GM19023 (cell line): ENCODE results near the gene CD160.
"Not testable (repeated sequence)": the region's sequence is repeated elsewhere in the genome, so short reads cannot be mapped to it uniquely, and the experiment has no call there.

Experiments used
- ATAC-seq: cut with Tn5 transposase; IDR thresholded peaks from one replicate; pipeline ENCODE4 v1.9.1; 2021; ENCODE audit warnings: mild to moderate bottlenecking, moderate library complexity; ENCODE audit not compliant: unreplicated experiment

CD160 gene

DNA sequence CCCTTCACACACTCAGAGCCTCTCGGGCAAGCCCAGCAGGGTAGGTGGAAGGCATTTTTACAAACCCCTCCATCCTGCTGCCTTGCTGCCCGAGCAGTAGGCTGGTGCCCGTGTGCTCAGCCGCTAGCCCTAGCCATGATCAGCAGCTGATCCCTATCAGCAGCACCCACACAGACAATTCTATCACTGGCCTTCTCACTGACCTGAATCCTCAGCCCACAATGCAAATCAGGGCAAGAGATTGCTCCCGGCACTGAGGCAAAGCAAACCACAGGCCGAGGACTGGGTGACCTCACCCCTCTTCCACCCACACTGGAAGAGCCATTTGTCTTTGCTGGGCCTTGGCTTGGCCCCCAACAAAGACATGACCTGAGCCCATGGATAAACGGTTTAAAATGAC, 11.2 kb upstream of the CD160 start:
- ATAC-seq = peak; percentile 52

DNA sequence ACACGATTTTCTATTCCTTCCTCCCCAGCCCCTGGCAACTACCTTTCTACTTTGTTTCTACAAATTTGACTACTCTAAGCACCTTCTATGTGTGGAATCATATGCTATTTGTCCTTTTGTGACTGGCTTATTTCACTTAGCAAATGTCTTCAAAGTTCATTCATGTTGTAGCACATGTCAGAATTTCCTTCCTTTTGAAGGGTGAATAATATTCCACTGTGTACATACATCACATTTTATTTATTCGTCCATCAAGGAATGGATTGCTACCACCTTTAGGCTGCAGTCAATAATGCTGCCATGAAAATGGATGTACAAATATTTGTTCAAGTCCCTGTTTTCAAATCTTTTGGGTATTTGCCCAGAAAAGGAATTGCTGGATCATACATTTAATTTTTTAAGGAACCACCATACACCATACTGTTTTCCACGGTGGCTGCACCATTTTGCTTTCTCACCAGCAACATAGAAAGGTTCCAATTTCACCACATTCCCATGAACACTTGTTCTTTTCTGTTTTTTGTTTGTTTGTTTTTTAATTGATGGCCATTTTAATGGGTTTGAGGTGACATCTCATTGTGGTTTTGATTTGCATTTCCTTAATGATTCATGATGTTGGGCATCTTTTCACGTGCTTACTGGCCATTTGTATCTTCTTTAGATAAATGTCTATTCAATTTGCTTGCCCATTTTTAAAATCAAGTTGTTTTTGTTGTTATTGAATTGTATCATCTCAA, 8.8 kb upstream of the CD160 start:
- no peak for ATAC-seq

DNA sequence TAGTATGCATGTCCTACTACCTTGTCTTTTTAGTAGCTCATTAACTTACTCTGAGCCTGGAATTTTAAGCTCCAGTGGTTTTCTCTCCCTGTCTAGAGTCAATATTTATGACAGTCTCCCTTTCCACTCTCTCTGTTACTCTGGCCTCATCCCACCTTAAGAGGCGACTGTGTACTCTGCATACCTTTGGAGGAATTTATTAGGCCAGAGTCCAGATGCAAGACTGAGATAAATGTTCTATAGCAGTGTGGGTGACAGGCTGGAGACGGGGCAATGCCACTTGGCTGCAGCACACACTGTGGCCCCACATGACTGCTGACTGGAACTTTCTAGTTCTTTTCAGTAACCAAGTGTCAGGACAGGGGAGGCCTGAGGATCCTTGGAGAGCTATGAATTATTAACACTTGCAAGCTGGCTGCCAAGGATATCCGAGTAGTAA, 8.1 kb upstream of the CD160 start:
- no peak for ATAC-seq

- ATAC-seq = no peak
These were observed 4.7 kb upstream of the CD160 start for GRCh38 chr1:145714524-145715111.

GRCh38 chr1:145716641-145717345, 2.5 kb upstream of the CD160 start:
- no peak for ATAC-seq

- ATAC-seq = no peak
These were observed 1.5 kb upstream of the CD160 start for GRCh38 chr1:145717833-145718232.

- not testable (repeated sequence) for ATAC-seq
These were observed 834 bp upstream of the CD160 start for GRCh38 chr1:145718465-145718864.

GRCh38 chr1:145720556-145720877, 1.2 kb downstream of the CD160 start:
- no peak for ATAC-seq

GRCh38 chr1:145720878-145721671, 1.8 kb downstream of the CD160 start:
- no peak for ATAC-seq

GRCh38 chr1:145726193-145726592, 6.9 kb downstream of the CD160 start:
- not testable (repeated sequence) for ATAC-seq

DNA sequence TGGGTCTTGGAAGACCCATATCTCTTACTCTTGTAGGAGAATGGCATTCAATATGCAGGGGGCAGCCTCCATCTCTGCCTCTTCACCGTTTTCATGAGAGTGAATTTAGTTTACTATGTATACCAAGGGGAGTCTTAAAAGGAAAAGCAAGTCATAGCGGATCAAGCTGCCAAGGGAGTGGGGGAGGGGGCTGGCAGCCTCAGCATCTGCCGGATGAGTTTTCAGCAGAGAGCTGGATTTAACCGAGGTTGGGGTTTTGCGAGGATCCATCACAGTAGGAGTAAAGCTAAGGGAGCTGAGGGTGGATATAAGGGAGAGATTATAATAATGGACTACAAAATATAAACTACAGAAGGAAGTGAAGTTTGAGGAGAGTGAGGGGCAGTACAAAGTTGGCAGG, 9.9 kb downstream of the CD160 start:
- ATAC-seq = no peak

GRCh38 chr1:145729666-145730436, 10.6 kb downstream of the CD160 start:
- ATAC-seq = no peak

GRCh38 chr1:145730467-145730866, 11.2 kb downstream of the CD160 start:
- ATAC-seq = no peak

DNA sequence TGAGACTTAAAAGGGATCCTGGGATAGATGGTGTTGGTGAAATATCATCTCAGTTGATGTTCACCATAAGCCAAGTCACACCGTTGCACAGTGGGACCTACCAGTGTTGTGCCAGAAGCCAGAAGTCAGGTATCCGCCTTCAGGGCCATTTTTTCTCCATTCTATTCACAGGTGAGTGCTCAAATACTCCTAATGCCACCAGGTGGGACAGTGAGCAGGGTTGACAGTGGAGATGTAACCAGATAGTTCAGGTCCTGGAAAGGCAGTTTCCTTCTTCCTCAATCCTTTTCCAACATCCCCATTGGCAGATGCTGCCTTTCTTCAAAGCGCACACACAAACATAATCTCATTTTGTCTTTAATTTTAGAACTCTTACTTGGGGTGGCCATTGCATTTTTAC, 11.6 kb downstream of the CD160 start:
- ATAC-seq = no peak

DNA sequence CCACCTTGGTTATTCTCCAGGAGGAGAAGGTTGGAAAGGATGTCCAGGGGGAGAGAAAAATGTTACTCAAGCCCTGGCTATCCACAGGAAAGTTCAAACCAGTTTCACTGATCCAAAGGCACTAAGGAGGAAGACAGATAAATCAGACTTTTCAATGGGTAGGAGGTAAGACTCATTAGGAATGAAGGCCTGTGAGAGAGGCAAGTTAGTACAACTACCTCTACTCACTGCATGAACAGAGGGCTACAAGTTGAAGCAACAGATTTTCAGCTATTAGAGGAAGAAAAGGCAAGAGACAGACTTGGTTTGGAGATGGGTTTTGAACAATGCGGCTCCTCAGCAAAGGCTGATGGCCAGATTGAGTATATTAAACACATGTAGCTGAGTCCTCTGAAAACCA, 16.9 kb downstream of the CD160 start:
- no peak for ATAC-seq

- no peak for ATAC-seq
These were observed 21.0 kb downstream of the CD160 start for GRCh38 chr1:145740269-145740668.

GRCh38 chr1:145747398-145748247, 28.3 kb downstream of the CD160 start:
- no peak for ATAC-seq

DNA sequence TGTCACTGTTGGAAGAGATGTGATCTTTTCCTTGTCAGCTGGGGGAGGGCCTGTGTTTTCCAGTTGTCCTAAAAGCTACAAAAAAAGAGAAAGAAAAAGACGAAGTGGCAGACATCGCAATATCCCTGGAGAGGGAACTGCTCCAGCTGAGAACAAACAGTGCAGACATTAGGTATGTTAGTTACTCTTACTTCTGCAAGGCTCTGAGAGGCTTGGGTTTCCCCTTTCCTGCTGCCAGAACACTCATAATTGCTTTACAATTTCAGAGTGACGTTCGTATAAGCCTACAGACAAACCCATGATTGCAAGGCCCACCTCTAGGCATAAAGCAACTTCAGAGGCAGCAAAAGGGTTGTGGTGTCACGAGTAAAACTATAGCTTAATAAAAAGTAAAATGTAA, 31.1 kb downstream of the CD160 start:
- no peak for ATAC-seq

GRCh38 chr1:145751491-145752037, 32.3 kb downstream of the CD160 start:
- no peak for ATAC-seq
